SJSA1 (cell line): ENCODE results near the gene SNRPA. TPM values are rescaled to one million over a fixed set of nuclear protein-coding genes. Genes with fewer than 3 reads are reported as not detected.
"Not testable (repeated sequence)": the region's sequence is repeated elsewhere in the genome, so short reads cannot be mapped to it uniquely, and the experiment has no call there.

Experiments used
- DNase-seq, 2 experiments: peaks; one replicate each; pipeline ENCODE4 v3.0.0-alpha.2; 2015 to 2020; ENCODE audit warnings: low spot score in 2 of 2, low read depth in 1 of 2
- H3K27ac ChIP-seq: fragments of 250-450 bp; sonication (Bioruptor Pico); 2 replicates; pipeline ENCODE4 v1.5.1; 2020; ENCODE audit warnings: mild to moderate bottlenecking, moderate library complexity
- H3K27me3 ChIP-seq: fragments of 250-450 bp; sonication (Bioruptor Pico); replicated peaks from 2 replicates; pipeline ENCODE4 v1.5.1; 2020; ENCODE audit warnings: mild to moderate bottlenecking, moderate library complexity
- H3K36me3 ChIP-seq: fragments of 250-450 bp; sonication (Bioruptor Pico); 2 replicates; pipeline ENCODE4 v1.5.1; 2020; ENCODE audit warnings: mild to moderate bottlenecking
- H3K4me1 ChIP-seq: fragments of 250-450 bp; sonication (Bioruptor Pico); replicated peaks from 2 replicates; pipeline ENCODE4 v1.6.1; 2021; ENCODE audit warnings: mild to moderate bottlenecking
- H3K4me3 ChIP-seq: fragments of 250-450 bp; sonication (Bioruptor Pico); 2 replicates; pipeline ENCODE4 v1.5.1; 2020; ENCODE audit warnings: mild to moderate bottlenecking
- H3K9me3 ChIP-seq: fragments of 250-450 bp; sonication (Bioruptor Pico); replicated peaks from 2 replicates; pipeline ENCODE4 v1.5.1; 2020; ENCODE audit warnings: mild to moderate bottlenecking
- total RNA-seq: library from RNA; depleted of rRNA; stranded (reverse); fragments of >200 nt; shearing (Covaris generic); gene quantifications from 2 replicates; pipeline ENCODE4 v1.2.3, GENCODE V29; 2014

SNRPA gene
- total RNA-seq, 1 experiment from 2014 or later: 80.2 TPM

- Histone ChIP-seq H3K4me1 (no peaks in the 10 kb centered on the region), H3K9me3 (no peaks in the 10 kb centered on the region), H3K27ac (no peak overlapping the region), H3K27me3 (no peaks in the 10 kb centered on the region), H3K4me3 (no peak overlapping the region), H3K36me3 (peaks cover 73% of the 10 kb centered on the region)
- no peak for DNase-seq
These were observed 13.0 kb downstream of the SNRPA start for GRCh38 chr19:40763963-40764362.

GRCh38 chr19:40766385-40766784 is 15.4 kb downstream of the SNRPA start:
- H3K9me3 ChIP-seq, H3K27ac ChIP-seq, H3K27me3 ChIP-seq, H3K4me1 ChIP-seq, H3K4me3 ChIP-seq, DNase-seq: not testable (repeated sequence)
- H3K36me3 ChIP-seq: peaks cover 52% of the 10 kb centered on the region

GRCh38 chr19:40768869-40769268 is 17.9 kb downstream of the SNRPA start:
- Histone ChIP-seq H3K27me3 (no peaks in the 10 kb centered on the region), H3K4me1 (no peaks in the 10 kb centered on the region), H3K9me3 (no peaks in the 10 kb centered on the region), H3K4me3 (no peak overlapping the region), H3K36me3 (peaks cover 27% of the 10 kb centered on the region), H3K27ac (no peak overlapping the region)
- no peak for DNase-seq

GRCh38 chr19:40771101-40771862 is 20.3 kb downstream of the SNRPA start:
- H3K27ac ChIP-seq, H3K4me3 ChIP-seq, DNase-seq, H3K27me3 ChIP-seq, H3K4me1 ChIP-seq, H3K9me3 ChIP-seq, H3K36me3 ChIP-seq: not testable (repeated sequence)

GRCh38 chr19:40774916-40775631 is 24.1 kb downstream of the SNRPA start, which contains the start of gene MIA:
TSS of gene MIA (plus strand) at chr19:40775521. CDS start at chr19:40775543, 22 bp downstream.
- no peaks in the 10 kb centered on the region for H3K9me3 ChIP-seq
- DNase-seq: no peak
- no peak within 1 kb of the TSS for H3K4me3 ChIP-seq
- peaks cover 13% of the 10 kb centered on the region for H3K4me1 ChIP-seq
- H3K36me3 ChIP-seq: no peaks in the 10 kb centered on the region
- H3K27me3 ChIP-seq: no peaks in the 10 kb centered on the region
- H3K27ac ChIP-seq: no peak within 1 kb of the TSS

GRCh38 chr19:40775632-40776022 is 24.6 kb downstream of the SNRPA start:
- no peaks in the 10 kb centered on the region for H3K9me3 ChIP-seq
- no peak overlapping the region for H3K4me3 ChIP-seq
- H3K4me1 ChIP-seq: peaks cover 13% of the 10 kb centered on the region
- no peak for DNase-seq
- H3K27me3 ChIP-seq: no peaks in the 10 kb centered on the region
- H3K27ac ChIP-seq: no peak overlapping the region
- H3K36me3 ChIP-seq: no peaks in the 10 kb centered on the region

GRCh38 chr19:40776364-40776763 is 25.4 kb downstream of the SNRPA start:
- Histone ChIP-seq H3K4me3 (no peak overlapping the region), H3K9me3 (no peaks in the 10 kb centered on the region), H3K36me3 (no peaks in the 10 kb centered on the region), H3K27ac (no peak overlapping the region), H3K27me3 (no peaks in the 10 kb centered on the region), H3K4me1 (peaks cover 13% of the 10 kb centered on the region)
- DNase-seq: no peak

GRCh38 chr19:40776932-40777644 is 26.1 kb downstream of the SNRPA start:
- Histone ChIP-seq H3K4me3 (peak overlapping the region; percentile 70), H3K9me3 (no peaks in the 10 kb centered on the region), H3K27ac (peak overlapping the region; percentile 75), H3K27me3 (no peaks in the 10 kb centered on the region), H3K4me1 (peaks cover 13% of the 10 kb centered on the region), H3K36me3 (no peaks in the 10 kb centered on the region)
- DNase-seq: peak in 1 of 2 experiments; percentile 89

- DNase-seq: peak in 1 of 2 experiments; percentile 90
- no peaks in the 10 kb centered on the region for H3K36me3 ChIP-seq
- peaks cover 13% of the 10 kb centered on the region for H3K4me1 ChIP-seq
- no peaks in the 10 kb centered on the region for H3K27me3 ChIP-seq
- H3K4me3 ChIP-seq: peak overlapping the region; percentile 70
- H3K9me3 ChIP-seq: no peaks in the 10 kb centered on the region
- H3K27ac ChIP-seq: peak overlapping the region; percentile 75
These were observed 26.6 kb downstream of the SNRPA start for GRCh38 chr19:40777645-40777936.

GRCh38 chr19:40777937-40778705 is 27.1 kb downstream of the SNRPA start, which contains the start of gene RAB4B:
TSS of gene RAB4B (plus strand) at chr19:40778247. CDS start at chr19:40778376, 129 bp downstream.
- no peaks in the 10 kb centered on the region for H3K9me3 ChIP-seq
- peak within 1 kb of the TSS; percentile 70 for H3K4me3 ChIP-seq
- H3K36me3 ChIP-seq: no peaks in the 10 kb centered on the region
- H3K4me1 ChIP-seq: peaks cover 13% of the 10 kb centered on the region
- no peaks in the 10 kb centered on the region for H3K27me3 ChIP-seq
- DNase-seq: peak; percentile 100
- peak within 1 kb of the TSS; percentile 78 for H3K27ac ChIP-seq

- Histone ChIP-seq H3K4me3 (peak overlapping the region; percentile 70), H3K27me3 (no peaks in the 10 kb centered on the region), H3K36me3 (no peaks in the 10 kb centered on the region), H3K9me3 (no peaks in the 10 kb centered on the region), H3K4me1 (peaks cover 13% of the 10 kb centered on the region), H3K27ac (no peak overlapping the region)
- DNase-seq: no peak
These were observed 27.8 kb downstream of the SNRPA start for GRCh38 chr19:40778706-40779284.

- DNase-seq: no peak
- Histone ChIP-seq H3K27ac (no peak overlapping the region), H3K9me3 (no peaks in the 10 kb centered on the region), H3K4me3 (no peak overlapping the region), H3K4me1 (peaks cover 13% of the 10 kb centered on the region), H3K27me3 (no peaks in the 10 kb centered on the region), H3K36me3 (no peaks in the 10 kb centered on the region)
These were observed 29.6 kb downstream of the SNRPA start for GRCh38 chr19:40780582-40780981.

- no peak for DNase-seq
- Histone ChIP-seq H3K27ac (no peak overlapping the region), H3K4me1 (peaks cover 13% of the 10 kb centered on the region), H3K4me3 (no peak overlapping the region), H3K36me3 (no peaks in the 10 kb centered on the region), H3K9me3 (no peaks in the 10 kb centered on the region), H3K27me3 (no peaks in the 10 kb centered on the region)
These were observed 30.1 kb downstream of the SNRPA start for GRCh38 chr19:40781140-40781539.
